Measurements from ENCODE around the gene IKBKE. TPM values are rescaled to one million over a fixed set of nuclear protein-coding genes. Genes with fewer than 3 reads are reported as not detected.

Gene IKBKE
- total and polyA plus RNA-seq, 2 of the 8 experiments (the other 6 are each of a cell fraction or from before 2014, with no cell fraction given): 8.6 to 12.0 TPM

DNA sequence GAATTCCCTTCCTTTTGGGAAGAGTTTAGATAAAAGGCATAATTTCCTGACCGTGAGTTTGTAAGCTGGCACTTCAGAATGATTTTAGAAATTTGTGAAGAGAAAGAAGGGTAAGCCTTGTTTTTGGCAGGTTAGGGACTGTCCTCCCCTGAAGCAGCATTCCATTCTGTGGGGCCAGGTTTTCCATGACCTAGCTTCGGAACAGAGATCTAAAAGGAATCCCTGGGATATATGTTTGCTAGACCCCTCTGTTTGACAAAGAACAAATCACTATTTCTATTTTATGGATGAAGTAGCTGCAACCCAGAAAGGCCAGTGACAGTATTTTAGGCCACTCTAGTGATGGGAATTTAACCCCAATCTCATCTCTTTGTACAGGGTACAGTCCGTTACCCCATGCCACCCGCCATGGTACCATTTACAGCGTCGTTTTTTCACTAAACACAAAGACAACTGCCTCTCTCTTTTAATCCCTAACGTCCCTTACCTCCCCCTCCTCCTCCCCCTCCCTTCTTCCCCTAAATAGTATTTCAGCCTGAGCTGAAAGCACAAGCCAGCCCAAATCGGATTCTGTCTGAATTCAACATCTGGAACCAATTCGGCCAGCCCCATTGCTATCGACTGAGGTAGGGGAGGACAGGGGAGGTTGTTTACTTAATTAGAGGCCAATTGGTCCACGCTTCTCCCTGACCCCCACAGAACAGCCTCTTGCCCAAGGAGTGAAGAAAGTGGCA is 23.4 kb upstream of the IKBKE start (continued):
- TF ChIP-seq RXRA (IDR thresholded peaks at IDR 0.05; ENCODE audit: insufficient read depth, low read depth, low read length) (no peak), GTF2F1 (IDR thresholded peaks at IDR 0.05; ENCODE audit: borderline replicate concordance, low read depth, low read length) (no peak), BRCA1 (IDR thresholded peaks at IDR 0.05; ENCODE audit: low read depth, low read length) (no peak)

Data from H1 (cell line).